Adrenal gland (tissue), 5 donors: ENCODE data around the gene ZNF211.

Experiments
- POLR2A ChIP-seq, 2 donors: fragments of 450-650 bp; IDR thresholded peaks; one replicate each; pipeline ENCODE4 v1.6.1; 2017; ENCODE audit warnings: antibody characterized with exemption in 2 of 2, mild to moderate bottlenecking in 2 of 2, moderate library complexity in 1 of 2
- TF ChIP-seq, protein P1 (sequence below), 6 experiments: fragments of 450-650 bp in 4 of 6; fragments of 200-600 bp in 2 of 6; sonication (generic) in 1 of 6; IDR thresholded peaks; 1 replicate in 5 of 6; 2 replicates in 1 of 6; pipeline versions ENCODE4 v1.5.1 to v1.8.0; 2016 to 2021; ENCODE audit warnings: antibody characterized with exemption in 6 of 6, mild to moderate bottlenecking in 2 of 6, moderate library complexity in 1 of 6
- donor health status: DM: no; HTN: no; CAD: no.

- no peak for TF ChIP-seq POLR2A (IDR thresholded peaks at IDR 0.05)
- TF ChIP-seq, protein P1, sequence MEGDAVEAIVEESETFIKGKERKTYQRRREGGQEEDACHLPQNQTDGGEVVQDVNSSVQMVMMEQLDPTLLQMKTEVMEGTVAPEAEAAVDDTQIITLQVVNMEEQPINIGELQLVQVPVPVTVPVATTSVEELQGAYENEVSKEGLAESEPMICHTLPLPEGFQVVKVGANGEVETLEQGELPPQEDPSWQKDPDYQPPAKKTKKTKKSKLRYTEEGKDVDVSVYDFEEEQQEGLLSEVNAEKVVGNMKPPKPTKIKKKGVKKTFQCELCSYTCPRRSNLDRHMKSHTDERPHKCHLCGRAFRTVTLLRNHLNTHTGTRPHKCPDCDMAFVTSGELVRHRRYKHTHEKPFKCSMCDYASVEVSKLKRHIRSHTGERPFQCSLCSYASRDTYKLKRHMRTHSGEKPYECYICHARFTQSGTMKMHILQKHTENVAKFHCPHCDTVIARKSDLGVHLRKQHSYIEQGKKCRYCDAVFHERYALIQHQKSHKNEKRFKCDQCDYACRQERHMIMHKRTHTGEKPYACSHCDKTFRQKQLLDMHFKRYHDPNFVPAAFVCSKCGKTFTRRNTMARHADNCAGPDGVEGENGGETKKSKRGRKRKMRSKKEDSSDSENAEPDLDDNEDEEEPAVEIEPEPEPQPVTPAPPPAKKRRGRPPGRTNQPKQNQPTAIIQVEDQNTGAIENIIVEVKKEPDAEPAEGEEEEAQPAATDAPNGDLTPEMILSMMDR (IDR thresholded peaks at IDR 0.05): no peak
Observed at GRCh38 chr19:57667228-57667627, 34.3 kb downstream of the ZNF211 start.
